HG02970 (cell line): Measurements from ENCODE around the gene HES5.

Source experiments
- ATAC-seq: cut with Tn5 transposase; IDR thresholded peaks from one replicate; pipeline ENCODE4 v1.9.1; 2021; ENCODE audit warnings: mild to moderate bottlenecking, moderate library complexity, moderate number of reproducible peaks; ENCODE audit not compliant: unreplicated experiment, low FRiP score

HES5 gene

DNA sequence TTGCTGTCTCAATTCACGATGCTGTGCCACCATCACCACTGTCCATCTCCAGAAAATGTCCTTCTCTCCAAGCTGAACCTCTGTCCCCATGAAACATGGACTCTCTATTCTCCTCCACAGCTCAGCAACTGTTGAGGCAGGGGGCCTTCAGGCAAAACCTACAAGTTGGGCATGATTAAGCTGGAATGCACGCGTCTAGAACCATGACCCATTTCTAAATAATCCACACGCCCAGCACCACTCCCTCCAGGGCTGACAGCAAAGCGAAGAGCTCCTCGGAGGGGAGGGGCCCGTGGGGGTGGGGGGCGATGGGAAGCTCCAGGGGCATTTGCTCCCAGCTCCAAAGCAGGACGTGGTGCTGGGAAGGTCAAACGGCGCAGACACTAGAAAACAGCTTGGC, 3.3 kb upstream of the HES5 start:
- ATAC-seq, result no peak

DNA sequence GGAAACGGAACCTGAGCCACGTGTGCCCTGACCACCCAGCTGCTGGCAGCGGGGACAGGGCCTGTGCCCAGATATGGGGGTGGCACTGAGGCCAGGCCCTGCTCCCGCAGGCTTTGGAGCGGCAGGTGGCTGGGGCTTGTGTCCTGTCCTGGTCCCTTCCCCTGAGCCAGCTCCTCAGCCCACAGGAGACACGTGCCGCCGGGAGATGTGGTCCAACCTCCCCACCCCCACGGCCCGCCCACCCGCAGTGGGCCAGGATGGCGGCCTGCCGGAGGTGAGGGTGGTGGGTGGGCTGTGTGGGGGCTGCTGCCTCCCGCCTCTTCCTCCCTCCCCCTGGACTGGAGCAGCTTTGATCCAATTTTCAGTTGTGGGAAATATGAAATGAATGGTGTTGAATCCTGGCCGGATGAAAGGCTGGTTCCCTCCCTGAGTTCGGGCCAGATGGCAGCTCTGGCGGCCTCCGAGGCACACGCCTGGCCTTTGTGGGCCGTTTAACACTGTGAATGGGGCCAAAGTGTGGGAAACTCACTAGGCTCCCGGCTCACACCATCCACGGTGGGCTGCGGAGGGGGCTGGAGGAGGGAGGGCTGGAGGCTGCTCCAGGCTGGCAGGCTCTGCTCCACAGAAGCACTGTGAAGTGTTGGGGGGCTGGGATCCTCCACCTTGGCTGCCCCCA, 2.6 kb upstream of the HES5 start:
- ATAC-seq, result no peak

- no peak for ATAC-seq
Measured at GRCh38 chr1:2530513-2531361, 674 bp upstream of the HES5 start.

DNA sequence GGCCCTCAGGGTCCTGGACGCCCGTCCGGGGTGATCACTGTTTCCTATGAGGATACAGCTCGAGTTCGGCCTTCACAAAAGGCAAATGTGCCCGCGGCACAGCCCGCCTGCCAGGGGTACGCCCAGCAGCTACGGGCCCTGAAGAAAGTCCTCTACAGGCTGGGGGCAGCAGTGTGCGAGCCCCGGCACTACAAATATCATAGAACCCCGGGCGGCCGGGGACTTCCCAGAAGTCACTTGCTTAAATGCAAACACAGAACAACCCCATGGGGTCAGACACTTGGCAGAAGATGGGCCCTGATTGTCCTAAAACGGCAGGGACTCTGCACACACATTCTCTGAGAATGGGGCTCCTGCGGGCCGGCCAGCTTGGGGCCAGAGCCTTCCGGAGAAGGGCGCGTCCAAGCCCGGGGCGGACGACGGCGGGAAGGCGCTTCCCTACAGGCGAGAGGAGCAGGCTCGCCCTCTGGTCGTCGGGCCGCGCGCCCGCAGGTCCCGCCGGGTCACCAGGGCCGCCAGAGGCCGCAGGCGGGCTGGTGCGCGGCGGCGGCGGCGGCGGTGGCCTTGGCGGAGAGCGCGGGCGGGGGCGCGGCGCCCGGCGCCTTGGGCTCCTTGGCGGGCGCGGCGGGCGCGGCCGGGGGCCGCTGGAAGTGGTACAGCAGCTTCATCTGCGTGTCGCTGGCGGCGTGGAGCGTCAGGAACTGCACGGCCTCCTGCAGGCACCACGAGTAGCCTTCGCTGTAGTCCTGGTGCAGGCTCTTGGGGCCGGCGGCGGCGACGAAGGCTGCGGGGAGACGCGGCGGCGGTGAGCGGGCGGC, 888 bp downstream of the HES5 start:
- no peak for ATAC-seq

- no peak for ATAC-seq
Measured at GRCh38 chr1:2528611-2528965, 1.5 kb downstream of the HES5 start.

DNA sequence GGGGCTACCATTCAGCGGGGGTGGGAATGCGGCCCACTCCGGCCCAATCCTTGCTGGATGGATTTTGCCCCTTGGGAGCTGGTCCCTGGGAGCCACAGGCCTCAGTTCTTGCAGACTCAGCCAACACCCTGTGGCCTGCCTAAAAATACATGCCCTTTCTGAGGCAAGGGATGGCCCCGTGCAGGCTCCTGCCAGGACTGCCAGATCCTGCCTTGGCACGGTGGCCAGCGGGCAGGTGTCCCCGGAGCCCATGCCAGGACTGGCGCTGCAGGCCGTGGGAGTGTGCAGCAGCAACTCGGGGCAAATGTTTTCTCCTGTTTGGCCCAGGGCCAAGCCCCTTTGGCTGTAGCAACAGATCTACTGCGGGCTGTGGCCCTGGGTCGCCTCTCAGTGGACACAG, 2.0 kb downstream of the HES5 start:
- no peak for ATAC-seq

DNA sequence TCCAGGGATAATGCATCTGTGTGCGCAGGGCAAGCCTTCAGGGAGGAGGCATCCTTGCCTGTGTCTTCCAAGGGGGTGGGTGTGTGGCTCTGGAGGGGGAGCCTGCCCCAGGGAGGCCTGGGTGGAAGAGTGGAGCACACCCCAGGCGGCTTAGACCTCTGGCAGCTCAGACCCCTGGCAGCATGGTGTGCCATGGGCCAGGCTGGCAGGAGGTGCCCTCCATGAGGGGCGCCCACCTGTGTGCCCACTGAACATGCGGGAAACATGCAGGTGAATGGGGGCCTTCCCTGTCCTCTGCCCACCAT, 2.6 kb downstream of the HES5 start:
- ATAC-seq, result no peak

DNA sequence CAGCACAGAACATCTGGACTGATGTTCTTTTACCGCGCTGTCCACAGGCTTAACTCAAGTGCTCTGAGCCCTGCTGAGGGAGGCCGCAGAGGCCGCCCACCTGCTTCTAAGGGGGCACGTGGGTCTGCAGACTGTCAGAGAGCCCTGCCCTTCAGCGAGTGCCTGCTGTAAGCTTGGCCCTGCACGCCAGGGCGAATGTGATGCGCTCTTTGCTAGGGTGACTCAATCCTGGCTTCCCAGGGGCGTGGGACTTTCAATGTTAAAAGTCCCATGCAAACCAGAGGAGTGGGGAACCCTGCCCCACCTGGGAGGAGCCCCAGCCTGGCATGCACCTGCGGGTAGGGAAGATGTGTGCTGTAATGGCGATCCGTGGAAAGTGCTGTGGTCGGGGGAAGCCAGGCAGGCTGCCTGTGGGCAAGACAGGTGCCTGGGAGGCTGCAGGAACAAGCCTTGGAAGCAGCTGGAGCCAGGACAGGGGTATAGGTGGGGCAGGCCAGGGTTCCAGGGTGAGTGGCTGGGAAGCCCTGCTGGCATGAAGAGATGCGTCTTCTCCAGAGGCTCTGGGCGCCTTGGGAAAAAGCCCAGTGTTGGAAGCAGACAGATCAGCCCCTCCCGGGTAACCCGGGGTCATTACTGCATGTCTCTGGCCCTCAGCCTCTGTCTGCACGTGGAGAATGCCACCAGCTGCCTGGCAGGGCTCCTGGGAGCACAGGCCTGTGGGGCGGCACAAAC, 3.1 kb downstream of the HES5 start:
- ATAC-seq, result peak; percentile 18

GRCh38 chr1:2525920-2526823, 3.9 kb downstream of the HES5 start, which contains the start of gene PANK4:
TSS of gene PANK4 (minus strand) at chr1:2526596. CDS start at chr1:2526587, 9 bp downstream.
- peak; percentile 83 for ATAC-seq

- no peak for ATAC-seq
Measured at GRCh38 chr1:2525572-2525919, 4.5 kb downstream of the HES5 start.

GRCh38 chr1:2523891-2524609, 6.0 kb downstream of the HES5 start:
- no peak for ATAC-seq

DNA sequence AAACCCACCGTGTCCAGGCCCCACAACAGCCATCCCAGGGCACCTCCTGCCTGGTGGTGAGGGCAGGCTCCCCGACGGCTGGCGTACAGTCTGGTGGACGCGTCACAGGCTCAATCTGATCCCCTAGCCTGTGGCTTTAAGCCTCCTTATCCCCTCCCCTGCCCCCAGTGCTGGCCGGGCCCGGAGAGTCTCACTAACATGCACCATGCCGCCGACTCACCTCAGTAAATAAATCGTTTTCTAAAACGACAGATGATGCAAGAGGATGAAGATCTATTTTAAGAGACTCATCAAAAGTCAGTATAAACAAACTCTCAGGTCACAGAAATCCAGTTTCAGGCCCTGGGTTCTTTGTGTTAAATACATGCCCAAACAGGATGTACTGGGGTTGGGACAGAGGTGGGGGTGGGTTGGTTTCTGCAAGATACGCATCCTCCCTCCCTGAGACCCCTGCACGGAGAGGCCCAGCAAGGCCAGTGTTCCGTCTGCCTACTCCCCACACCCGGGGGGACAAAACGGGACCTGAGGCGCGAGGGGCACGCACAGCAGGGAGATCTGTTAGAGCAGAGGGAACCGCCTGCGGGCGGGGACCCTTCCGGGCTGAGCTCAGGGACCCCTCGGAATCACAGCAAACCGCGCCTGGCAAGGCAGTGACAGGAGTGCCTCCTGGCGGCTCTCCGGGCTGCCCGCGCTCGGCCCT, 6.7 kb downstream of the HES5 start:
- no peak for ATAC-seq

- no peak for ATAC-seq
Measured at GRCh38 chr1:2522230-2522629, 7.8 kb downstream of the HES5 start.

DNA sequence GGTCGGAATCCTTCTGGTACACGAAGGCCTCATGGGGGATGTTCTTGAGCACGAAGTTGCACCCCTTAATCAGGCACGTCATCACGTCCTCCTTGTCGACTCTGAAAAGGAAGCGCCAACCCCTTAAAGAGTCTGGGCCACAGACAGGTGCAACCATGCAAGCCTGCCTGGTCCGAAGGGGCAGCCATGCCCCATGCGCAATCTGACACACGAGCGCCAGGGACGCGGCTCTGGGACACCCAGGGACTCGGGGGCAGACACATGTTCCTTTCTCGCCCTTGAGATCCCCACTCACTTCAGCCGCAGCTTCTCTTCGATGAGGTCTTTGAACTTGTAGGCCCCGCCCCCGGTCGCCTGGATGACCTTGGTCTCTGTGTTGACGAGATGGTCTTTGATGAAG, 9.3 kb downstream of the HES5 start:
- ATAC-seq, result no peak

- no peak for ATAC-seq
Measured at GRCh38 chr1:2520206-2520605, 9.9 kb downstream of the HES5 start.

DNA sequence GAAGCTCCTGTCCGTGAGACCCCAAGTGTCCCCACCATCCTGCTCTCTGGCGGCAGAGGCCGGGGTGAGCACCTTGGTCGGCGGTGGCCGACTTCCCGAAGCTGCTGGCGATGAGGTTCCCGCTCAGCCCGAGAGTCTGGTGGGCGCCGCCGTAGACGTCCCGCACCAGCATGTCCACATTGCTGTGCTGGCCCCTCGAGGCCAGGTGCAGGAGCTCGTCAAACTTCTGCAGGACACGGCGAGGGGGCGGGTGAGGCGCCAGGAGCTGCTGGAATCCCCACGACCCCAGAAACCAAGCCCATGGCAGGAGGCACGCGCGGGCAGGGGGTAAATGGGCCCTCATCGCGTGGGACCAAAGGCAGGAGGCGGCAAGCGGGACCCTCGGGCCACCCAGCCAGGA, 10.3 kb downstream of the HES5 start:
- ATAC-seq, result no peak

- no peak for ATAC-seq
Measured at GRCh38 chr1:2519029-2519685, 10.9 kb downstream of the HES5 start.

- ATAC-seq, result no peak
Measured at GRCh38 chr1:2518528-2518927, 11.5 kb downstream of the HES5 start.
